Measurements from ENCODE around the gene ATP5F1B. TPM values are rescaled to one million over a fixed set of nuclear protein-coding genes. Genes with fewer than 3 reads are reported as not detected.

Gene ATP5F1B
- total and polyA plus RNA-seq, 2 of the 8 experiments (the other 6 are each of a cell fraction or from before 2014, with no cell fraction given) = 900 to 1,522 TPM

DNA sequence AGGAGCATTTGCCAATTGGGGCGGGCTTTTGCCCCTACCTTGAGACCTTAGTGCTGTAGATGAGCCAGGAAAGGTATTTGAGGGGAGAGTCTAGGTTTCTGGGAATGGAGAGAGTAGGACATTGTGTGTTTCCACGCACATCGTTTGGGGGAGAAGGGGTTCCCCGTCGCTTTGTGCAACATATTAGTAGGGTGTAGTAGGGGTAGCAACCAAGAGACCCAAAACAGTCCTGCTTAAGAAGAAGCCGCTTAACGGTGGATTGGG is 43.0 kb upstream of the ATP5F1B start:
- FAIRE-seq (no peak), DNase-seq (ENCODE audit: low read depth in 1 of 2, low spot score in 2 of 2) (no peak)
- Histone ChIP-seq H3K36me3 (ENCODE audit: control insufficient read depth in 2 of 4, insufficient read depth in 4 of 4, low read length in 3 of 4) (peaks cover 0 to 16% (median 2%) of the 10 kb centered on the region in 4 experiments; a peak in 1 of 8 replicates), H3K79me2 (ENCODE audit: control insufficient read depth in 1 of 2, insufficient read depth in 2 of 2, low read length in 2 of 2) (peaks cover 32 to 40% of the 10 kb centered on the region in 2 experiments), H4K20me1 (replicated peaks in 1 of 2; ENCODE audit: control insufficient read depth in 1 of 2, insufficient read depth in 2 of 2, low read length in 2 of 2) (peaks cover 9 to 14% of the 10 kb centered on the region in 2 experiments), H2AK5ac (ENCODE audit: low read depth, low read length) (peak overlapping the region; percentile 92), H3K18ac (ENCODE audit: extremely low read depth, low read length) (peak overlapping the region; percentile 91), H3K23me2 (ENCODE audit: low read depth, low read length) (peaks cover 7% of the 10 kb centered on the region), H3K4me1 (replicated peaks in 1 of 4; ENCODE audit: control insufficient read depth in 3 of 4, insufficient read depth in 4 of 4, low read length in 3 of 4) (no peaks in the 10 kb centered on the region; a peak in 2 of 7 replicates), H2AFZ (ENCODE audit: low read length) (no peak overlapping the region), H3K9ac (replicated peaks in 1 of 4; ENCODE audit: extremely low read depth in 1 of 4, low read depth in 3 of 4, low read length in 3 of 4) (peak overlapping the region; percentile 79 to 97 (median 88)), H3K79me1 (ENCODE audit: low read depth, low read length) (no peaks in the 10 kb centered on the region), H3K56ac (replicated peaks; ENCODE audit: insufficient read length, low read depth, low read length) (peak overlapping the region; percentile 46), H2BK12ac (ENCODE audit: low read depth, low read length) (peak overlapping the region; percentile 46; the same call in 1 of the 2 replicates), H2BK5ac (ENCODE audit: low read depth, low read length) (peak overlapping the region; percentile 93), H3K4me3 (ENCODE audit: extremely low read depth in 1 of 4, insufficient read depth in 2 of 4, low read depth in 3 of 4, low read length in 4 of 4) (peak overlapping the region; percentile 61 to 90 (median 80)), H4K5ac (ENCODE audit: insufficient read length, low read depth, low read length) (peak overlapping the region; percentile 61), H3K14ac (ENCODE audit: insufficient read length) (no peak overlapping the region), H3K27ac (ENCODE audit: low read depth, low read length) (peak overlapping the region; percentile 92), H2BK15ac (ENCODE audit: low read length) (no peak overlapping the region), H4K91ac (replicated peaks; ENCODE audit: insufficient read length, low read length) (peak overlapping the region; percentile 76), H3K4me2 (ENCODE audit: insufficient read depth in 1 of 2, low read depth in 2 of 2, low read length in 2 of 2) (peak overlapping the region; percentile 77 to 100), H4K8ac (ENCODE audit: extremely low read depth, insufficient read depth, low read length) (peak overlapping the region; percentile 77; the same call in 1 of the 2 replicates), H3K27me3 (replicated peaks in 1 of 4; ENCODE audit: control insufficient read depth in 3 of 4, extremely low read depth in 1 of 4, insufficient read depth in 3 of 4, low read length in 3 of 4) (no peaks in the 10 kb centered on the region), H3K23ac (ENCODE audit: insufficient read length) (no peak overlapping the region), H2BK120ac (replicated peaks; ENCODE audit: low read depth, low read length) (peak overlapping the region; percentile 8), H2BK20ac (ENCODE audit: low read length) (no peak overlapping the region), H3K9me3 (ENCODE audit: insufficient read depth in 2 of 2, low read depth in 1 of 2, low read length in 1 of 2) (no peaks in the 10 kb centered on the region), H3K4ac (replicated peaks; ENCODE audit: insufficient read length, low read depth, low read length) (peak overlapping the region; percentile 61)
- TF ChIP-seq BCL11A (IDR thresholded peaks at IDR 0.05; ENCODE audit: low read depth in 2 of 2, low read length in 2 of 2) (no peak), KDM1A (IDR thresholded peaks at IDR 0.05; ENCODE audit: borderline replicate concordance, low read length) (no peak), FOSL1 (IDR thresholded peaks at IDR 0.05; ENCODE audit: insufficient read depth, low read depth, low read length) (no peak), CBX8 (IDR thresholded peaks at IDR 0.05; ENCODE audit: borderline replicate concordance, low read depth, low read length) (no peak), EZH2 (IDR thresholded peaks at IDR 0.05; ENCODE audit: low read depth, low read length, severe bottlenecking) (no peak), CHD2 (IDR thresholded peaks at IDR 0.05; ENCODE audit: low read length) (no peak), SUZ12 (IDR thresholded peaks at IDR 0.05; ENCODE audit: low read length) (no peak), SP1 (IDR thresholded peaks at IDR 0.05; ENCODE audit: low read depth, low read length) (no peak), SIRT6 (IDR thresholded peaks at IDR 0.05; ENCODE audit: low read length) (no peak), TAF7 (optimal IDR thresholded peaks at IDR 0.05; ENCODE audit: borderline replicate concordance, low read depth, low read length) (no peak), PHF8 (conservative IDR thresholded peaks at IDR 0.05; ENCODE audit: low read depth, low read length) (no peak), ASH2L (IDR thresholded peaks at IDR 0.05; ENCODE audit: low read length) (no peak)
- ChIA-PET POLR2A (ENCODE audit: partially characterized antibody) (interaction anchor here (0.7 to 52.4 kb wide), 18 partner anchors 8 to 530 kb away, joined by 3 to 1406 read pairs (median 6); partner anchors contain the start of genes ATP5F1B, LRP1, MYL6 and NACA), CTCF (ENCODE audit: partially characterized antibody) (interaction anchor here (0.6 to 2.2 kb wide), 7 partner anchors 10 to 52 kb away, joined by 3 to 7 read pairs (median 6); partner anchors contain the start of gene NACA)
- WGBS, 2 experiments (ENCODE audit: extremely low coverage in 1 of 2, insufficient coverage in 1 of 2, insufficient read length in 1 of 2, insufficient replicate concordance in 2 of 2, low coverage in 1 of 2, low lambda C conversion rate in 2 of 2, missing lambda C conversion rate in 1 of 2) = 2% methylated on average over 7 of the region's 7 CpGs; no CpG with 5 or more reads in 1 of the 2 experiments
